GM19238 (cell line): ENCODE results near the gene PMAIP1.
"Not testable (repeated sequence)": the region's sequence is repeated elsewhere in the genome, so short reads cannot be mapped to it uniquely, and the experiment has no call there.

Source experiments
- DNase-seq: peaks from one replicate; pipeline ENCODE4 v3.0.0; 2011; ENCODE audit warnings: low spot score; ENCODE audit not compliant: insufficient read length

PMAIP1 gene

GRCh38 chr18:59884351-59884750 is 15.4 kb upstream of the PMAIP1 start:
- DNase-seq = no peak

- no peak for DNase-seq
Measured at GRCh38 chr18:59885579-59886163, 14.1 kb upstream of the PMAIP1 start.

GRCh38 chr18:59886399-59886798 is 13.4 kb upstream of the PMAIP1 start:
- not testable (repeated sequence) for DNase-seq

- no peak for DNase-seq
Measured at GRCh38 chr18:59892123-59892522, 7.7 kb upstream of the PMAIP1 start.

- DNase-seq = no peak
Measured at GRCh38 chr18:59893971-59894370, 5.8 kb upstream of the PMAIP1 start.

- DNase-seq = no peak
Measured at GRCh38 chr18:59897321-59897954, 2.4 kb upstream of the PMAIP1 start.

- DNase-seq = no peak
Measured at GRCh38 chr18:59898093-59898492, 1.7 kb upstream of the PMAIP1 start.

GRCh38 chr18:59898609-59899297 is 1.0 kb upstream of the PMAIP1 start:
- DNase-seq = no peak

- peak; percentile 39 for DNase-seq
Measured at GRCh38 chr18:59900222-59901128, 679 bp downstream of the PMAIP1 start.

- no peak for DNase-seq
Measured at GRCh38 chr18:59902131-59902992, 2.6 kb downstream of the PMAIP1 start.

GRCh38 chr18:59902993-59903610 is 3.3 kb downstream of the PMAIP1 start:
- no peak for DNase-seq

GRCh38 chr18:59904011-59904601 is 4.3 kb downstream of the PMAIP1 start:
- no peak for DNase-seq

- no peak for DNase-seq
Measured at GRCh38 chr18:59905686-59906091, 5.9 kb downstream of the PMAIP1 start.

- DNase-seq = no peak
Measured at GRCh38 chr18:59906203-59906602, 6.4 kb downstream of the PMAIP1 start.

GRCh38 chr18:59907172-59907571 is 7.4 kb downstream of the PMAIP1 start:
- DNase-seq = no peak

GRCh38 chr18:59907660-59908059 is 7.9 kb downstream of the PMAIP1 start:
- DNase-seq = no peak

- no peak for DNase-seq
Measured at GRCh38 chr18:59908799-59909198, 9.0 kb downstream of the PMAIP1 start.

GRCh38 chr18:59909289-59910036 is 9.7 kb downstream of the PMAIP1 start:
- no peak for DNase-seq

GRCh38 chr18:59910967-59911366 is 11.2 kb downstream of the PMAIP1 start:
- DNase-seq = no peak
